Epithelial cell of esophagus (primary cell): ENCODE measurements around the gene SRSF1.

Source experiments
- DNase-seq: peaks from one replicate; pipeline ENCODE4 v3.0.0; 2010; ENCODE audit warnings: low read depth
- H3K4me3 ChIP-seq: 2 replicates; pipeline ENCODE4 v1.5.1; 2011; ENCODE audit warnings: mild to moderate bottlenecking, low read length, control low read depth
- CTCF ChIP-seq: IDR thresholded peaks from 2 replicates; pipeline ENCODE4 v1.5.1; 2011; ENCODE audit warnings: low read depth, mild to moderate bottlenecking, low read length, control low read depth, inconsistent platforms; ENCODE audit not compliant: insufficient read depth; ENCODE audit errors: missing control alignments

Gene SRSF1

DNA sequence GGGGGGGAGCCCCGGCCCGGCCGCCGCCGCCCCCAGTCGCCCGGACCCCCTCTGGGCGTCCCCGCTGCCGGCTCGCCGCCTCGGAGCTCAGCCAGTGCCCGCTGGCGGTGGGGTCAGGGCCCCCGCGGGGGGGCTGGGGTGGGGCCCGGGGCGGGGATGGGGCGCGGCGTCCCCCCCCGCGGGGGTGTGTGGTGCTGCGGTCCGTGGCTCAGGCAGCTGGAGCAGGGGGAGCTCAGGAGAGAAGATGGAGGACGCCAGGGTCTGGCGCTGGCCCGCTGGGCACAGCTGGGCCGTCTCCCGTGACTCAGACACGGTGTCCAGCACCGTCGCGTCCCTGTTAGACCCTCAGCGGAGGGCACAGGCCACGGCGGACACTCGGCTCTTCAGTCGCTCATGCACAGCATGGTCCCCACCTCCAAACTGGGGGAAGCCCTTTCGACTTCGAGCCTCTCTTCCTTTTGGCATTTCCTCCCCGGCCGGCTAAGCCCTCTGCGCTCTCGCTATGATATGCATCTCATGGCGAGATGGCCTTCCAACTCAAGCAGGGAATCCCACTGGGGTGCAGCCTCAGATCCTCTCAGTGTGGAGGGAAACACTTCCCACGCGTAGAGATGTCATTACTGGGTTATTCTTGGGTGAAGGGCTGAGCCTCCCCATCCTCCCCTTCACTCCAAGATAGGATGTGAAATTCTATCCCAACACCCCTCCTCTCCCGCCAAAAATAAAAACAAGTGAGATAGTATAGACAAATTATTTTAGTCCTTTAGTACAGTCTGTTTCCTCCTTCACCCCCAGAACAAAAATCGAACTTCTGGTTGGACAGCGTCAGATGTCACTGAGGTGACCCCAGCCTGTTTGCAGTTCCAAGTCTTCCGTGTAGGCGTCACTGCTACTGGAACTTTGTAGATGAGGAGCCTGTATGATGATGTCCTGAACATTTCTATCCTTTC is 18.5 kb downstream of the SRSF1 start:
- peak; percentile 53 for DNase-seq
- TF ChIP-seq CTCF, result no peak
- H3K4me3 ChIP-seq, result peak overlapping the region; percentile 59

- peak; percentile 63 for DNase-seq
- TF ChIP-seq CTCF, result no peak
- peak within 1 kb of the TSS; percentile 71 for H3K4me3 ChIP-seq
These were observed 19.3 kb downstream of the SRSF1 start, which contains the start of gene VEZF1 for GRCh38 chr17:57987581-57988300. TSS of gene VEZF1 (minus strand) at chr17:57988254. CDS start at chr17:57988111, 143 bp downstream.

GRCh38 chr17:57986841-57987580 is 20.0 kb downstream of the SRSF1 start:
- H3K4me3 ChIP-seq, result peak overlapping the region; percentile 71
- TF ChIP-seq CTCF, result no peak
- peak; percentile 59 for DNase-seq

- TF ChIP-seq CTCF, result no peak
- DNase-seq, result peak; percentile 86
- no peak overlapping the region for H3K4me3 ChIP-seq
These were observed 21.4 kb downstream of the SRSF1 start for GRCh38 chr17:57985675-57985974.

DNA sequence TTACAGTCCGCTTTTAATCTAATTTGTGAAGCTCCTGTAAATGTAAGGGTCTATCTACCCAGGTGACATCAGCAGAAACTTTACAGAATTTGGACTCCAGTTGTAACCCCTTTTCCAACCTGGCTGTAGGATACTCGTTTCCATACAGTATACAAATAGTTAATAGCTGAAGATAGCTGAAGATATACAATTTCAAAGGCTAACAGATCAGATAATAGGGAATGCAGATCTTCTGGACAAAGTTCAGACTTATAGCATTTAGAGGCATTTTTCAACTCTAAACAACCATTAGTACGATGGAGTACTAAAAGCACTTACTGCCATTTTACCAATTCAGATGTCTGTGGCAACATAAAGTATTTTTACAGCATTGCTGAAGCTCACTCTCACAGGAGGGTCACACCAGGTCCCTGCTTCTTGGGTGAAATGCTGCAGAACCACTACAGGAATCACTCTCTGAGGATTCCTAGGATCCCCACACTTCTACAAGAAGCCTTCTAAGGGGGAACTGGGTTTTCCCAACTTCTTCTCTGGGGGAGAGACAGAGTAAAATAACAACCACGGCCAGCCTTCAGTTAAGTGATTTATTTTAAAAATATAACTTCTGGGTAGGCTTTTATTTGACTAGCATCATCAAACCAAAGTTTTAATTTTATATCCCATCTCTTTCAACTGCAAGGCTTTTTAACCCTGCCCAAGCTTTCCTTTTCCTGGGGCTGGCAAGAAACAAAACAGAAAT is 21.9 kb downstream of the SRSF1 start:
- no peak overlapping the region for H3K4me3 ChIP-seq
- no peak for TF ChIP-seq CTCF
- DNase-seq, result no peak

DNA sequence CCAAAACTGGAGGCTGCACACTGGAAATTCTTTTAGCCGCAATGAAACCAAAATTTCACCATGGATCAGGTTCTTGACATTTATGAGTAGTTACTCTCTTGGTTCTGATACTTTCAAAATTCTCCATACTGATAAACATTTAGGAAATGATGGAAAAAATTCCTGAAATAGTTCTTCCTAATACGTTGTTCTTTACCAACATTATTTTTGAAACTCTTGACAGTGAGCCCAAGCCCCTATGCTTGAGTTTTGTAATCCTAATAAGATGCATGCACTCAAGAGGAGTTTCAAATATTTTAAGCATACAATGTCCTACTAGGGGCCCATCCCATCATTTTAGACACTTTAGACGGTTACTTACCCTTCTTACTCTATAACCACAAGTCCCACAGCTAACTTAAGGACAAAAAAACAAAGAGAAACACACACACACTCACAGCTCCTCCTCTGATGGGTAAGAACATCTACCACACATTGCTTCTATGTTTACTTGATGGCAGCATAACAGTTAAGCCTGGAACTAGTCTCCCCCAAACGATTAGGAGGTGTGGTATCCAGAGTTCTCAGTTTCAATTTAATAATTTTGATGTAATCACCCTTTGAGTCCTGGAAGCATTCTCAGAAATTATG is 22.7 kb downstream of the SRSF1 start:
- H3K4me3 ChIP-seq, result no peak overlapping the region

More for the DNA sequence above, 22.7 kb downstream of the SRSF1 start:
- no peak for DNase-seq
- TF ChIP-seq CTCF, result no peak
